ACHN (cell line): ENCODE measurements around the gene PRF1.
"Not testable (repeated sequence)": the region's sequence is repeated elsewhere in the genome, so short reads cannot be mapped to it uniquely, and the experiment has no call there.

ENCODE experiments used
- DNase-seq: peaks from one replicate; pipeline ENCODE4 v3.0.0-alpha.2; 2015
- in situ Hi-C: cut with HindIII; loops from 2 replicates; pipeline ENCODE4 v1.10.0; 2017; ENCODE audit warnings: low sequenced_read_pairs, low pct_ligation_motif_present, low pct_unique_long_range_greater_than_20kb

Gene PRF1

DNA sequence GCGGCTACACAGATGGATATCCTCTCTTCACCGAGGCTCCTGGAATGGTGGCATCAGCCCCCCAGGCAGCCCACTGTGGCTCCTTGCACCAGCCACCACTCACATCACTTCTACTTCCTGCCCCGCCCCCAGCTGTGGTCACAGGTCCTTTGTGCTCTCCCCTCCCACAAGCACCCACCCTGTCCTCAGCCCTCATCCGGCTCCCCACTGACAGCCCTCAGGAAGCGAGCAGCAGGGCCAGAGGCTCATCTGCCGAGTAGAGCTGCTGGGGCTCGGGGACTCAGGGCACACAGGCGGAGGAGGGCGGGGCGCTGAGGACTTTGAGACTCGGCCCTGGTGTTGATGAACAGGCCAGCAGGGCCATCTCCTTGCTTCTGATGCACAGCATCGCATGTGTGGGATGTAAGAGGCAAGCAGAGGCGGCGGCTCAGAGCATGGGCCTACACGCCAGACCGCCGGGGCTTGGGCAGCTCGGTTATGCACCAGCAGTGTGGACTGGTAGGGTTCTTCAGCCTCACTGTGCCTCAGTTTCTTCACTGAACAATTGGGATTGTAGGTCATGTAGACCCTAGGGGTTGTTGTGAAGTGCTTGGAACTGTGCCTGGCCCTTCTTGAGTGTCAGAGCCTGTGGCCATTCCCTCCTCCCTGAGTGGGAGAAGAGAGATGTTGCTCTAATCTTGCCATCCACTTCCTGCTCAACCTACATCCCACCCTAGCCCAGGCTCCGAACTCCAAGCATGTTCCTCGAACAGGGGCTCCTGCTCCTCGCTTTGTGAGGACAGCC is at the start of gene PRF1:
PRF1 (minus strand) TSS at position 77 of the 784 bp plus-strand sequence. CDS start 1,839 bp downstream, outside the sequence.
- DNase-seq: no peak
- in situ Hi-C loops: no loop called here

DNA sequence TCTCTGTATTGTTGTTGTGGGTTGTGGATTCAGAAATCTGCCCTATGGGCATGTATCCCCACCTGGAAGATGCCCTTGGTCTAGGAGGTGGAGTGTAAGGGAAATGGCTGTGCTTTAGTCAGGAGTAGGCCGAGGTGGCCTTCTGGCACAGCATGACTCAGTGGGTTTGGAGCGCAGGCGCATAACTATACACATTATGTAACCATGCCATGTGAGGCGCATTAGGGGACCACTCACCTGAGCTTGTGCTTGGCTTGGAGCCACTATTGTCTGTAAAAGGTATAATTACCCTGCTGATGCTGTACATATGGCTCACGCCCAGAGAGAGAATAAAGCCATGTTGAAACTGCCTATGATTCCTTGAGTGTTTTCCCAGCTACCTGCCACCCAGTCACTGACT is 49.1 kb upstream of the PRF1 start:
- peak; percentile 23 for DNase-seq
- in situ Hi-C loops: no loop called here

DNA sequence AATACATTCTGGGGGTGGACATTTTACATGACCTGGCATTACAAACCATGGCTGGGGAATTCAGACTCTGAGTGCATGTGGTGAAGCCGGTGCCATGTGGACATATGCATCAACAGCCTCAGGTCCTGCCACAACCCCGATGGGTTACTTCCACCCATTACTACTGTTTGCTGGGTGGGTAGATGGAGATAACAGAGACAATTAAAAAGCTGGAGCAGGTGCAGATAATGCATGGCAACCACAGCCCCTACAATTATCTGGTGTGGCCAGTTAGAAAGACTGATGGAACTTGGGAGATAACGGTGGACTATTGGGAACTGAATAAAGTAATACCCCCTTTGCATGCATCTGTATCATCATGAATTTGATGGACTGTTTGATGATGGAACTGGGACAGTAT is 48.2 kb upstream of the PRF1 start:
- no peak for DNase-seq
- in situ Hi-C loops: no loop called here

DNA sequence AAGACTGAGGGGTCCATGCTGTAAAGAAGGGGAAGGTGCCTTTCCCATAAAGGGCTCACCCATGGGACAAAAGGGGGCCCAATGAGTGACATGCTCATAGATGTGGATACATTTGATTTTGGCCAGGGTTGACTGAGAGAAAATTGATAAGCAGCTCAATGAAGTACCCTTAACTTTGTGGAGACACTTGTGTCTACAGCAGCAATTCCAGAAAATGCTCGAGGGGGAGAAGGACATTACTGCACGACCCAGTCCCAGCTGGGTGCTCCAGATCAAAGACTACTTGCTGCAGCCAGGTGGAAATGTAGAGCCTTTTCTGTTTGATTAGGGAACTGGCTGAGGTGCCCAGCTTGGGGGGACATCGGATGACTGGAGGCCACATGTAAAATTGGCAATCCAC is 47.6 kb upstream of the PRF1 start:
- DNase-seq: no peak
- in situ Hi-C loops: no loop called here

DNA sequence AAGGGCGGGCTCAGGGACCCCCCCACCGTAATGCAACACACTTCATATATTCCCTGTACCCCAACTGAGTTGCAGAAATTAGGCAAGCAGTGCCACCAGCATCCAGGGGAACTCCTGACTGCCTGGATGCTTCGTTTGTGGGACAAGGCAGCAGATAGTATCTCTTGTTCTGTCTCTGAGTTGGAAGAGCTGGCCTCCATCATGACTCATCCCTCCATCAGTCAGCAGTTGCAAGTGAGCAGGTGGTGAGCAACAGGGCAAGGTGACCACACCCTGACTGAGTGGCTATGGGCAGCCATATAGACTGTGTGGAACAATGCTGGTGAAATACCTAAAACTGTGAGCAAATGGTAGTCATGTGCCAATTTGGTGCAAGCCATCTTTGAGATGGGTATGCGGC is 47.0 kb upstream of the PRF1 start:
- no peak for DNase-seq
- in situ Hi-C loops: no loop called here

DNA sequence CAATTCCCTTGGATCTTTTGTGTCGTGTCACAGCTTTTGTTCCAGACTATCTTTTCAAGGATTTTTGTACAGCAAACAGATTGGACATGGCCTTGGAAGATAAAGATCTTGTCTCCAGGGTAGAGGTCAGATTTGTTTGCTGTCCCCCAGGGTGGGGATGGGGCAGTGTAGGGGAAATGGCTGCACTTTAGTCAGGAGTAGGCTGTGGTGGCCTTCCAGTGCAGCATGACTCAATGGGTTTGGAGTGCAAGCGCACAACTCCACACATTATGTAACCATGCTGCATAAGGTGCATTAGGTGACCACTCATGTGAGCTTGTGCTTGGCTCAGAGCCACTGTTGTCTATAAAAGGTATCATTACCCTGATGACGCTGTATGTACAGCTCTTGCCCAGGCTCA is 45.9 kb upstream of the PRF1 start:
- peak; percentile 14 for DNase-seq
- in situ Hi-C loops: no loop called here

DNA sequence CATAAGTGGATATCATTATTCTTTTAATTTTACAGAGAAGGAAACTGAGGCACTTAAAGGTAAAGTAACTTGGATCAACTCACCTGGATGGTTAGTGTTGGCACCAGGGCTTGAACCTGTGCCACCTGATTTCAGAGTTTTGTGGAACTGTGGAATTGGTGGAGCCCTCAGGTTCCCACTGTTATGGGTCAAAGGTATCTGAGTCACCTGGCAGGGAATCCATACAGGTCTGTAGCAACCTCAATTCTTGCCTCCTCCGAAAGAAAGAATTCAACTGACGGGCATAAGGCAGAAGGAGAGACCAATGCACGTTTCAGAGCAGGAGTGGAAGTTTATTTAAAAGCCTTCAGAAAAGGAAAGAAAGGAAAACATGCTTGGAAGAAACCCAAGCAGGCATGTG is 44.5 kb upstream of the PRF1 start:
- DNase-seq: no peak
- in situ Hi-C loops: no loop called here

DNA sequence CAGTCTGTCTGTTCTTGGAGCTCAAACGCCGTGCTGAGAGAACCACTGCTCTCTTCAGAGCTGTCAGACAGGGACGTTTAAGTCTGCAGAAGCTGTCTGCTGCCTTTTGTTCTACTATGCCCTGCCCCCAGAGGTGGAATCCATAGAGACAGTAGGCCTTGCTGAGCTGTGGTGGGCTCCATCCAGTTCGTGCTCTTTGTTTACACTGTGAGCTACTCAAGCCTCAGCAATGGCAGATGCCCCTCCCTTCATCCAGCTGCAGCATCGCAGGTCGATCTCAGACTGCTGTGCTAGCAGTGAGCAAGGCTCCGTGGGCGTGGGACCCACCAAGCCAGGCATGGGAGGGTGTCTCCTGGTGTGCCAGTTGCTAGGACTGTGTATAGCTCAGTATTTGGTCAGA is 42.4 kb upstream of the PRF1 start:
- DNase-seq: not testable (repeated sequence)

DNA sequence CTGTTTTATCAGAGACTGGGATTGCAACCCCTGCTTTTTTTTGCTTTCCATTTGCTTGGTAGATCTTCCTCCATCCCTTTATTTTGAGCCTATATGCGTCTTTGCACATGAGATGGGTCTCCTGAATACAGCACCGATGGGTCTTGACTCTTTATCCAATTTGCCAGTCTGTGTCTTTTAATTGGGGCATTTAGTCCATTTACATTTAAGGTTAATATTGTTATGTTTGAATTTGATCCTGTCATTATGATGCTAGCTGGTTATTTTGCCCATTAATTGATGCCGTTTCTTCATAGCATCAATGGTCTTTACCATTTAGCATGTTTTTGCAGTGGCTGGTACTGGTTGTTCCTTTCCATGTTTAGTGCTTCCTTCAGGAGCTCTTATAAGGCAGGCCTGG is 40.7 kb upstream of the PRF1 start:
- in situ Hi-C loops: not testable (repeated sequence)

More for the DNA sequence above, 42.4 kb upstream of the PRF1 start:
- in situ Hi-C loops: not testable (repeated sequence)

DNA sequence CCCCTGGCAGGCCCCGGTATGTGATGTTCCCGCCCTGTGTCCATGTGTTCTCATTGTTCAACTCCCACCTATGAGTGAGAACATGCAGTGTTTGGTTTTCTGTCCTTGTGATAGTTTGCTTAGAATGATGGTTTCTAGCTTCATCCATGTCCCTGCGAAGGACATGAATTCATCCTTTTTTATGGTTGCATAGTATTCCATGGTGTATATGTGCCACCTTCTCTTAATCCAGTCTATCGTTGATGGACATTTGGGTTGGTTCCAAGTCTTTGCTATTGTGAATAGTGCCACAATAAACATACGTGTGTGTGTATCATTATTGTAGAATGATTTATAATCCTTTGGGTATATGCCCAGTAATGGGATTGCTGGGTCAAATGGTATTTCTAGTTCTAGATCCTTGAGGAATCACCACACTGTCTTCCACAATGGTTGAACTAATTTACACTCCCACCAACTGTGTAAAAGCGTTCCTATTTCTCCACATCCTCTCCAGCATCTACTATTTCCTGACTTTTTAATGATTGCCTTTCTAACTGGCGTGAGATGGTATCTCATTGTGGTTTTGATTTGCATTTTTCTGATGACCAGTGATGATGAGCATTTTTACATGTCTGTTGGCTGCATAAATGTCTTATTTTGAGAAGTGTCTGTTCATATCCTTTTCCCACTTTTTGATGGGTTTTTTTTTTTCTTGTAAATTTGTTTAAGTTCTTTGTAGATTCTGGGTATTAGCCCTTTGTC is 37.3 kb upstream of the PRF1 start:
- in situ Hi-C loops, DNase-seq: not testable (repeated sequence)

More for the DNA sequence above, 40.7 kb upstream of the PRF1 start:
- not testable (repeated sequence) for DNase-seq

DNA sequence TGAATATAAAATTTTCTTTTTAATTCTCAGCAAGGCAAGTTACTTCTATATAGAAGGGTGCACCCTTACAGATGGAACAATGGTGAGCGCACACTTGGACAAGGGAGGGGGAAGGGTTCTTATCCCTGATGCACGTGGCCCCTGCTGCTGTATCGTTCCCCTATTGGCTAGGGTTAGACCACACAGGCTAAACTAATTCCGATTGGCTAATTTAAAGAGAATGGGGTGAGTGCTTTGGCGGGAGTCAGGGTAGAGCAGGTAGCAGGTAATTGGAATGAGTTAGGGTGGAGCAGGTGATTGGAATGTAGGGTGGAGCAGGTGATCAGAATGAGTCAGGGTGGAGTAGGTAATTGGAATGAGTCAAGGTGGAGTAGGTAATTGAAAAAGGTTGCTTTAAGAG is 32.0 kb upstream of the PRF1 start:
- in situ Hi-C loops, DNase-seq: not testable (repeated sequence)

DNA sequence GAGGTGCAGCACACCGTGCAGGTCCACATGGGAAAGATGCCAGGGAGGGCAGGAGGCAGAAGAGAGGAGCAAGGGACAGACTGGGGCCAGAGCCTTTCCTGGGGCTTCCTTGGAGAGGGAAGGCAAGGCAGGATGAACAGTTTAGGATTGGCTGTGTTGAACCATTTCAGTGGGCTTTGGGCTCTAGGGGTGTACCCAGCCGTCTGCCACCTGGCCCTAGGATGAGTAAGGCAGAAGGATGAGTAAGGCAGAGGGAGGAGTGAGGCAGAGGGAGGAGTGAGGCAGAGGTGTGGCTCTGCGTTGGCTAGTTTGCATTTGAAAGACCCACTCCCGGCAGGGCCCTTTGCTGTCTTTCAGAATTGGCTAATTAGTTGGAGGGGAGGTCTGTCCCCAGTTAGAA is 31.5 kb upstream of the PRF1 start:
- no peak for DNase-seq
- in situ Hi-C loops: no loop called here

DNA sequence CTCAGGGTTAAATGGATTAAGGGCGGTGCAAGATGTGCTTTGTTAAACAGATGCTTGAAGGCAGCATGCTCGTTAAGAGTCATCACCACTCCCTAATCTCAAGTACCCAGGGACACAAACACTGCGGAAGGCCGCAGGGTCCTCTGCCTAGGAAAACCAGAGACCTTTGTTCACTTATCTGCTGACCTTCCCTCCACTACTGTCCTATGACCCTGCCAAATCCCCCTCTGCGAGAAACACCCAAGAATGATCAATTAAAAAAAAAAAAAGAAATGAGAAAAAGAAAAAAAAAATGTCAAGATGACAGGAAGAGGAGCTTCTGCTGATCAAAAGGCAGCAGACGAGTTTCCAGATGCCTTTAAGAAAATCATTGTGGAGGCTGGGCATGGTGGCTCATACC is 29.2 kb upstream of the PRF1 start:
- in situ Hi-C loops: not testable (repeated sequence)

DNA sequence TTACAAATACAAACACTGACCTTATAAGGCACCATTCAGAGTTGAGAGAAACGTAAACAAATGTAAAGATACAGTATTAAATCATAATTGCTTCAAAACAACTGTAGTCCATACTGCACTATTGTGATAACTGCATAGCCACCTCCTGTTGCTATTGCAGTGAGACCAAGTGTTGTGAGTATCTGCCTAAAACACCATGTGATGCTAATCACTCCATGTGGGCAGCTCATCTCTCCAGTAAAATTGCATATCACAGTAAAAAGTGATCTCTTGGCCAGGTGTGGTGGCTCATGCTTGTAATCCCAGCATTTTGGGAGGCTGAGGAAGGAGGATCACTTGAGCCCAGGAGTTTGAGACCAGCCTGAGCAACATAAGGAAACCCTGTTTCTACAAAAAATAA is 26.8 kb upstream of the PRF1 start:
- in situ Hi-C loops: no loop called here
- DNase-seq: no peak

More for the DNA sequence above, 29.2 kb upstream of the PRF1 start:
- DNase-seq: not testable (repeated sequence)

DNA sequence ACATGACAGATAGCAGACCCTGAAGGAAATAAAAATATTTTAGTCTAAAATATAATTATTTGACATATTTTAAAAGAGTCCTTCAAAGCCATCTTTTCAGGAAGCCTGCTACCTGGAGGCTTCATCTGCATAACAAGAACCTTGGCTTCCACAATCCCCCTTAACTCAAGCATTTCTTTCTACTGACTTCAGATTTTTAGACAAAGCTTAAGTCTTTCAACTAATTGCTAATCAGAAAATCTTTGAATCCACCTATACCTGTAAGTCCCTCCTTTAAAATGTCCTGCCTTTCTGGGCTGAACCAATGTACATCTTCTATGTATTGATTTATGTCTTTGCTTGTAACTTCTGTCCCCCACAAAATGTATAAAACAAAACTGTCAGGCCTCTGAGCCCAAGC is 23.5 kb upstream of the PRF1 start:
- in situ Hi-C loops: no loop called here
- DNase-seq: no peak

DNA sequence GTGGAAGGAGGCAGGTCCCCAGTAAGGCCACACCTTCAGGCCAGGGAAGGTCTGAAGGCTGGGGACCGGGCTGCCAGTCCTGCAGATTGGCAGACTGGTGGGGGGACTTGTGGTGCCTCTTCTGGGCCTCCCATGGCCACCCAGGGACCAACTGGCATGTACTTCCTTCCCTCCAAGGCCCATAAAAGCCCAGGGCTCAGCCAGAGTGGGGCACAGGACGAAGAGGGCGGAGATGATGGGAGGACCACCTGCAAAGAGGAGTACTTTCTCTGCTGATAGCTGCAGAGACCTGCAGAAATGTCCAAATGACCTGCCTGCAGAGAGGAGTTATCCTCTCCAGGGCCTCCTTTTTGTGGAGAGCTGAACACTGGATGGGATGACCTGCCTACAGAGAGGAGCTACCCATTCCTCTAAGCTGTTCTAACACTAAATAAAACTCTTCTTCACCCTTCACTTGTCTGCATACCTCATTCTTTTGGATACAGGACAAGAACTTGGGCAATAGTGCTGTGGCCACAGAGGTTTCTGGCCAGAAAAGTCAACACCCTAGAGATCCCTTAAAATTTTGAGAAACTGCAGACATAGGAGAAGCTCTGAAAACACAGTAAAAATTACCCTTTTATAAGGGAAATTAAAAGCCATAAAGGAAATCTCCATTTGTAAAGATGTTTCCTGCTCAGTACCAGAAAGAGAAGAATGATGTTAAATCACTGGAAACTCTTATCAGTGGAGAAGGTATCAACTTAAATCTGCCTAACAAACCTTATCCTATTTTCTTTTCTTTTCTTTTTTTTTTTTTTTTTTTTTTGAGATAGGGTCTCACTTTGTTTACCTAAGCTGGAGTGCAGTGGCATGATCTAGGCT is 20.7 kb upstream of the PRF1 start:
- in situ Hi-C loops: no loop called here
- DNase-seq: no peak

DNA sequence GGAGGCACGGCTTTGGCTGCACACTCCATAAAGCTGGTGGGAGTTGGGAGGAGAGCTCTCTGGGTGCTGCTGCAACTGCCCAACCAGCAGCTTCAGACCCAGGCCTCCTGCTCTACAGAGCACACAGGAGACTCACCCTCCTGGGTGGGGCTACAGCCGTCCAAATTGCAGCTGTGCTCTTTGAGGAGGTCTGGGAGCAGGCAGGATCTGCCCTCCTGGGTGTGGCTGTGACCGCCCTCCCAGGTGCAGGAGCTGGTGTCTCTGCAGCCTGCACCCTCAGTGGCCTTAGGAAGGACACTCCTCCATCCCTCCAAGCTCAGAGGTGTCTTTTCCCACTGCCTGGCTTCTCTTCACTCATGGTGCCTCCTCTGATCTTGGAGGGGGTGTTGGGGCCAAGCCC is 20.0 kb upstream of the PRF1 start:
- in situ Hi-C loops: no loop called here
- DNase-seq: no peak

DNA sequence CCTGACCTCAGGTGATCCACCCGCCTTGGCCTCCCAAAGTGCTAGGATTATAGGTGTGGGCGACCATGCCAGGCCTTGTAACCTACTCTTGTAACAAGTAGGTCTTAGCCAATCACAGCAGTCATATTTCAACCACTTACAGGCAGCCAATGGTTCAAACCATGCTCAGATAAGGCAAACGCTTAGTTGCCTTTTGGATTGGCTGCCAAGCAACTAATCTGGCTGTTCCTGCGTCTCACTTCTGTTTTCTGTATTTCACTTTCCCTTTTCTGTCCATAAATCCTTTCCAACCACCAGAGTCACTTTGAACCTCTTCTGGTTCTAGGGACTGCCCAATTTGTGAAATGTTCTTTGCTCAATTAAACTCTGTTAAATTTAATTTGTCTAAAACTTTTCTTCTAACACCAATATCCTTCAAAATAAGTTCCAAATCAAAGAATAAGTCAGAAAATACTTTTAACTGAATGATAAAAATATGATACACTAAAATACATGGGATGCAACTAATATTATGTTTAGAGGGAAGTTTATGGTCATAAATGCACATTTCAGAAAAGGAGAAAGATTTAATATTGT is 19.1 kb upstream of the PRF1 start:
- DNase-seq: no peak
- in situ Hi-C loops: no loop called here

DNA sequence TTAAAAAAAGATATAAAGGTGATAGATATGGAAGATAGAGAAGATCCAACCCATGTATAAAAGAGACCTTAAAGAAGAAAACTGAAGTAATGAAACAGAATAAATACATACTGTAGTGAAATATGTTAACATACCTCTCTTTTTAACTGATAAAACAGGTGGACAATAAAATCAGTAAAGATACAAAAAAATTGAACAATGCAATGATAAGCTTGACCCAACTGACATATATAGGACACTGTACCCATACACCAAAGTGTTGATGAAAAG is 17.4 kb upstream of the PRF1 start:
- in situ Hi-C loops: no loop called here
- no peak for DNase-seq
